Endothelial cell of hepatic sinusoid (primary cell): ENCODE measurements around the gene PPP2R5A.
"Not testable (repeated sequence)": the region's sequence is repeated elsewhere in the genome, so short reads cannot be mapped to it uniquely, and the experiment has no call there.

Experiments used
- in situ Hi-C: cut with HindIII; loops from 2 replicates; pipeline ENCODE4 v1.10.0; 2017; ENCODE audit warnings: low sequenced_read_pairs

Gene PPP2R5A

DNA sequence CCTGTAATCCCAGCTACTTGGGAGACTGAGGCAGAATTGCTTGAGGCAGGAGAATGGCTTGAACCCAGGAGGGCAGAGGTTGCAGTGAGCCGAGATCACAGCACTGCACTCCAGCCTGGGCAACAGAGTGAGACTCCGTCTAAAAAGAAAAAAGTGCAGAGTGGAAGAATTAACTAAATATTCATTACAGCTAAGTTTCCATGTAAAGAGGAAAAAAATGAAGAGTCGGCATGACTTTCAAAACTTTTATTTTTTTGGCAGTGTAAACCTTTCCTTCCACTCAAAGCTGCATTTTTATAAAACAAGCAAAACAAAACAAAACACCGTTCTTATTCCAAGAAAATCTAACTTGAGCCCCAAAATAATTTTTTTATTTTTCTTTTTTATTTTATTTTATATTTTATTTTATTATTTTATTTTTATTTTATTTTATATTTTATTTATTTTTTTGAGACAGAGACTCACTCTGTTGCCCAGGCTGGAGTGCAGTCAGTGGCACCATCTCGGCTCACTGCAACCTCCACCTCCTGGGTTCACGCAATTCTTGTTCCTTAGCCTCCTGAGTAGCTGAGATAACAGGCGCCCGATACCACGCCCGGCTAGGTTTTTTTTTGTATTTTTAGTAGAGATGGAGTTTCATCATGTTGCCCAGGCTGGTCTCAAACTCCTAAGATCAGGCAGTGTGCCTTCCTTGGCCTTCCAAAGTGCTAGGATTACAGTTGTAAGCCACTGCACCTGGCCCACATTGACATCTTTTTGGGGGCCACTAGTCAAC is 66.6 kb downstream of the PPP2R5A start:
- in situ Hi-C loops = no loop called here

DNA sequence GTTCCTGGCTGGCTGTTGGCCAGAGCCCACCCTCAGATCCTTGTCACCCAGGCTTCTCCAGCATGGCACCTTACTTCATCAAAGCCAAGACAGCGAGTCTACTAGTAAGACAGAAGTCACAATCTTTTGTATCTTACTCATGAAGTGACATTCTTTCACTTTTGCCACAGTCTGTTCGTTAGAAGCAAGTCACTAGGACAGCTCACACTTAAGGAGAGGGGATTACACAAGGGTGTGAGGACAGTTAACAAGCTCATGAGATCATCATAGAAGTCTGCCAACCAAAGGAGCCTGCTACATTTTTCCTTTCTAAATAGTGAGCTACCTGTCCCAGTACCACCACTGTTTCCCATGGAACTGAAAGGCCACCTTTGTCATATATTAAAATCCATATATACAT is 68.0 kb downstream of the PPP2R5A start:
- in situ Hi-C loops = no loop called here

DNA sequence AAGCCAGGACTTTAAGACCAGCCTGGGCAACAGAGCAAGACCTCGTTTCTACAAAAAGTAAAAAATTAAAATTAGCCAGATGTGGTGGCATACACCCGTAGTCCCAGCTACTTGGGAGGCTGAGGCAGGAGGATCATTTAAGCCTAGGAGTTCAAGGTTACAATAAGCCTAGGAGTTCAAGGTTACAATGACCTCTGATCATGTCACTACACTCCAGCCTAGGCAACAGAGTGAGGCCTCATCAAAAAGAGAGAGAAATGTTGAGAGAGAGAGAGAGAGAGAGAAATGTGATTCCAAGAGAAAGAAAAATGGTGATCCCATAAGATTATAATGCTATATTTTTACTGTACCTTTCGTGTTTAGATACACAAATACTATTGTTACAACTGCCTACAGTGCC is 69.3 kb downstream of the PPP2R5A start:
- in situ Hi-C loops = no loop called here

DNA sequence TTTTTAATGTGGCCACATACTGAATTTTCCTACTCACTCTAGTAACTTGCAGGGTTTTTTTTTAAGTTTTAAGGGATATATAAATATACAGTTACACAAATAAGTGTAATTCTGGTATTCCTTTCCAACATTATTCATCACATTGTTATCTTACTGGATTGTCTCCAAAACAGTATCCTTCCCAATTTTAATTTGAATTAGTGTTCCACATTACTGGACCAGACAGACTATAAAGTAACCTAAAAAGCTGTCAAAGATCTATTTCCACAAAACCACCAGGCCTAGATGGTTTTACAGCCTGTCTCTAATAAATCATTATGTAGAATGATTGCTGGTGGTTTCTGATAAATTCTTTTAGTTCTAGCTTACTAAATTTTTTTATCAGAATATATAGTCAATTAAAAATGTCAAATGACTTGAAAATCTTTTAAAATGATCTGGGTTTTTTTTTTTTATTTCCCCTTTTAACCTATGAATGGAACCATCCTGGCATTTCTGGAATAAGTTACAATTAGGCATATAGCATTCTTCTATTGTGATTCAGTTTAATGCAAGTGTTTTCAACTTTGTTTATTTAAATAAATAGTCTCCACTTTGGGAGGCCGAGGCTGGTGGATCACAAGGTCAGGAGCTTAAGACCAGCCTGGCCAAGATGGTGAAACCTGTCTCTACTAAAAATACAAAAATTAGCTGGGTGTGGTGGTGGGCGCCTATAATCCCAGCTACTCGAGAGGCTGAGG is 70.2 kb downstream of the PPP2R5A start:
- in situ Hi-C loops = no loop called here

DNA sequence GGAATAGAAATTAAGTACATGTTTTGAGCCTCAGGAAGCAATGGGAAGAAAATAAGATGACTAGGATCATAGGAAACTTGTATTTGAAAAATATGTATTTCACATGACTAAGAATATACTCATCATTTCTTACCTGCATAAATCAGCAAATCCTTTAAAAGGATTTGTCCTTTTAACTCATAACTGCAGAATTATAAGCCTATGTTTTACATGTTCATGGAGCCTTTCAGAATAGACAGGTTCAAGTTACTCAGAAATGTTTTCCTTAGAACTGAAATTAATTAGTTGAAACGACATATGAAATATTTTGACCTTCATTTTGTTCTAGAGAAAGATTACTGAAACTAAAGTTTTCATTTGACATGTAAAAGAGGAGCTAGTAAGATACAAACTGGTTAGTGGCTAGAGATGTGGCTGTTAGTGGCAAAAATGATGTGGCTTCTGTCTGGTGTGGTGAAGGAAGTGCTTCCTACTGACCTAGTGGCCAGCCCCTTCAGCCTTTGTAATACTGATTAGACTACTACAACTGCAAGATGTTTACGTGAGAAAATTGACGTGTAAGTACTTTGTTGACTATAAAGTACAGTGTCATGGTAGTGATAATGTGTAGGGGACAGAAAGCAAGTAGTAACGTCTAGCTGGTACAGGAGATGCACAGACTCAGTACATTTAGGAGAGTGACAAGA is 74.7 kb downstream of the PPP2R5A start:
- in situ Hi-C loops = loop anchor here (5.0 kb wide), 1 partner anchor 283 kb away; no protein-coding TSS in a partner anchor

DNA sequence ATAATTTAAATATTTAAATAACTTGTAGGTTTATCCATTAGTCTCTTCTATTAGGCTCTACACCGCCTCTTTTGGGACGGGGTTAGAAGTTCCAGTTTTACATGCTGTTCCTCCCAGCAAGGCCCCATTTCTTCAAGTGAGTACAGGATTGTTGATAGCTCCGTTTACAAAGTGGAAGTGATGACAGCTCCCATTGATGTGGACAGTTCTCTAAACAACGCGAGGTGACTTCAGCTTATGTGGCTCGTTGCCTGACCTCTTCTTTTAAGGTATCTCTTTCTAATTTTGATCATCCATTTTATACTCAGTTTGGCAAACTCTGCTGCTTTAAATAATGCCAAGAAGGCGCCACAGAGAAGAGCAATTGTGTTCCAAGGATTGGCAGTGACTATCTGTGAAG is 79.8 kb downstream of the PPP2R5A start:
- in situ Hi-C loops = loop anchor here (5.0 kb wide), 1 partner anchor 288 kb away; no protein-coding TSS in a partner anchor

DNA sequence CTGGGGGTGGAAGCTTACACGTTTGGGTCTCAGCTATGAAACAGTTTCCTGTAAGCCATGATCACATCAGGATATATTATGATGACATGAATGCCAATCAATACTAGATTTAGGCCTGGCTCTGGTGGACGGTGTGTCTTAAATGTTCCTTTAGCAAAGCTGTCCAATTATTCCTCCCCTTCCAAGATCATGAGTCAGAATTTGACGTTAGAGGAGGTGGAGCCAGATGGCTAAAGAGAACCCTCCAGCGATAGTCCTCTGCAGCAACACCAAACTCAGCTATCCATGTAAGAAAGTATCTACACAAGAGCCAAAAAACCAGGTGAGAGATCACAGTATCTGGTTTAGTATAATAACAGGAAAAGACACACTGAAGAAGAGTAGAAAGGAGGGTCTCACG is 81.7 kb downstream of the PPP2R5A start:
- in situ Hi-C loops = no loop called here

DNA sequence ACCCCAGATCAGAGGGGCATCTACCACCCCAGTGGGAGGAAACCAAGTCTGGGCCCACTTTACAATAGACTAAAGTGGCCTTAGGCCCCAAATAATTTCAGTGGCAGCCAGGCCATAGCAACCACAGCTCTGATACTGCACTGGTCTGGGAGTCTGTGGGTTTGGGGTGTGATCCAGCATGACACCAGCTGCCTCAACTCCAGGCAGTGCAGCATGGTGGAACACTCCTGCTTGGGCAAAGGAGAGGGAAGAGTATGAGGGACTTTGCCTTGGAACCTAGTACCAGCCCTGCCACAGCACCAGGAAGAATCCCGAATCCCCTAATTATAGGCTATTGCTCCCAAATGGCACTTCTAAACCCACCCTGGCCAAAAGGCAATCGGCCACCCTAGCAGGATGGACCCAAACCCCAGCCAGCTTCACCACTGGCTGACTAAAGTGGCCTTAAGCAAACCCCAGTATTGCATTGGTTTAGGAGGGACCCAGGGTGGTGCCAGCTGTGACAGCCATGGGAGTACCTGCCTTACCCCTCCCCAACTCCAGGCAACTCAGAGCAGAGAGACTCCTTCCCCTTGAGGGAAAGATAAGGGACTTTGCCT is 82.4 kb downstream of the PPP2R5A start:
- in situ Hi-C loops = no loop called here

DNA sequence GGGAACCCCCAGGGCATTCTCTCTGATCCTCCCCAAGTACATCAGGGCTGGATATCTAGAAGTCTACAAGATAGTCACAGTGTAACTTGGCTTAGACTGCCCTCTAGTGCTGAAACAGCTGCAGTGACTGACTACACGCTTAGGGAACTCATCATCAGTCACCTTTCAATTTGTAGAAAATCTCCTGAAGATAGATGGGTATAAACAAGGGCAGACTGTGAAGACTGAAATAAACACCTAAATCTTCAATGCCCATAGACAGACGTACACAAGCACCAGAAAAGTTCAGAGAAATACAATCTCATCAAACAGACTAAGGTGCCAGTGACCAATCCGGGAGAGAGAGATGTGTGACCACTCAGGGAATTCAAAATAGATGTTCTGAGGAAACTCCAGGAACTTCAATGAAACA is 82.9 kb downstream of the PPP2R5A start:
- in situ Hi-C loops = no loop called here

DNA sequence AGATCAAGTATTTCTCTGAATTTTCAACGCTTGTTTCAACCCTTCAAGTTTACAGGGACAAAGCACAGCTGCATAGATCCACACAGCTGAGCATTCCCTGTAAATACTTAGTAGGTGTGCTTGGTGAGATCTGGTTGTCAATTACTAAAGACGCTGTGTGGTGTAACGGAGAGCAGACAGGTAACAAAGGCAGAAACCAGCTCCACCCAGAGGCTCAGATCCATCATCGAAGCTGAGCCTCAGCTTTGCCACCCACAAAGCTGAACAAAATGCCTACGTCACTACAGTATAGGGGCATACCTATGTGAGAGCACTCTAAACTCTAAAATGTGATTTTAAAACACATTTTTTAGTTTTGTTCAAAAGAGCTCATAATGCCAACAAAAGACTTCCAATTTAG is 90.8 kb downstream of the PPP2R5A start:
- in situ Hi-C loops = no loop called here

DNA sequence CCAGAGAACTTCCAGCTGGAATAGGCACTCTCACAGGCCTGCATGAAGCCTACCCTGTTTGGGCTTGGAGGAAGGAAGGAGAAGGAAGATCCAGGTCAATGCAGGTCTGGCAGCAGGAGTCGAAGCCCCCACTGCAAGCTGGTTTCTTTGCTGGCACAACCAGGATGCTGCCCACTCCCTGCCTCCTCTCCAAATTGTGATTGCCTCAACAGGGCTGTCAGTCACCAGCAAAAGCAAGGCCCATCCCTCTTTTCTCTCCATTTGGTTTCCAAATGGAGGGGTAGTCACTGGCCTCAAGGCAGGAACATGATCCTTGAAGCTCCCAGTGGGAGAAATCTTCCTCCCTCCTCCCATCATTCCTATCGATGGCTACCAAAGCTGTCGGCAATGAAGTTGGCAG is 92.4 kb downstream of the PPP2R5A start:
- in situ Hi-C loops = no loop called here

DNA sequence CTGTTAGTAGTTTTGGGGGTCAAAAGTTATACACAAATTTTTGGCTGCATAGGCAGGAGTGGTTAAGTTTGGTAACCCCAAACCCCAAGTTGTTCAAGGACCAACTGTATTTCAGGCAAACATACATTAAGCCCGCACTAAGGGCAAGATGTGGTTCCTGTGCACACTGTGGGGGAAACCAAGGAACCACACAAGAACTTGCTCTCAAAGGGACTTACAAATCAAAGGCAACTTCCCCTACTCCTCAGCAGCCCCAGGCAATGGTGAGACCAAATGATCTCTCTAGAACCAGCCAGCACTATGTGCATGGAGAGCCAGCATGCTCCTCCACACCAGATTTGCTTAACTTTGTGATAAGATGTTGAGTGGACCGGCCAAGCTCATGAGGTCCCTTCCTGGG is 94.2 kb downstream of the PPP2R5A start:
- in situ Hi-C loops = no loop called here

DNA sequence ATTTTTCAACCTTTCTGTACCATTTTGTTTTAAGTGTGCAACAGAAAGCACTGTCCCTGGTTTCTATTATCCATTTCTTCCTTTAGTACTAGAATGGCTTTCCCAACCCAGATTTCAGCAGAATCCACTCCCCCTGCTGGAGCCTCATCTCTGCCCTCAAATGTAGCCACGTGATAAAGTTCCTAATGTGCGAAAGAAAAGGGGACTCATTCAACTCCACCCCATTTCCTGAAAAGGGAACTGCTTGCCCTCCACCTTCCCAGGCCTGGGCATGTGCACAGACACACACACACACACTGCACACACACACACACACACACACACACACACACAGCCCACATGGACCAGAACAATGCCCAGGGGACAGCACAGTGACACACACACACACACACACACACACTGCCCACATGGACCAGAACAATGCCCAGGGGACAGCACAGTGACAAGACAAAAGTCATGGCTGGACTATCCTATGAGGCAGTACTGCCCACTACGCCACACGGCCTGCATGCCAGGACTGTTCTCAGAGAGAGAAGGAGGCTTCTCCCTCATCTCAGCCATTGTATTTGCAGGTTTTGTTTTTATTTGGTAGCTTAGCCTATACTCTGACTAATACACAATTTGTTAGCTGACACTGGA is 96.3 kb downstream of the PPP2R5A start:
- in situ Hi-C loops = no loop called here

DNA sequence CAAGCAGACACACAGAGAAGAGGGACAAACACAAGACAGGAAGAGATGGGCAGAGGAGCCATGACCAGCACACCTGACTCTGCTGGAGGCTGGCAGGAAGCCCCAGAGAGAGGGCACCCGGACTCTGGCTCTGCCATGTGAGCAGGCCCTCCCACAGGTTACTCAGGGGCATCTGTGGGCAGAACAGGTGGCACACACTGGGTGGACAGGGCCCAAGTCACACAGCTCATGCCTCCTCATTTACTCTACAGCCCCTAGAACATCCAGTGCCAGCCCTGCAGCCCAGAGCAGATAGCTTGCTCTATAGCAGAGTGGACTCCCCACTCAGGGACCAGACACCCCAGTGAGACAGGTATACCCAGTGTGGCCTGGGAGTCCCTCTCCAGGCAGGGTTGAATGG is 100.8 kb downstream of the PPP2R5A start:
- in situ Hi-C loops = no loop called here

DNA sequence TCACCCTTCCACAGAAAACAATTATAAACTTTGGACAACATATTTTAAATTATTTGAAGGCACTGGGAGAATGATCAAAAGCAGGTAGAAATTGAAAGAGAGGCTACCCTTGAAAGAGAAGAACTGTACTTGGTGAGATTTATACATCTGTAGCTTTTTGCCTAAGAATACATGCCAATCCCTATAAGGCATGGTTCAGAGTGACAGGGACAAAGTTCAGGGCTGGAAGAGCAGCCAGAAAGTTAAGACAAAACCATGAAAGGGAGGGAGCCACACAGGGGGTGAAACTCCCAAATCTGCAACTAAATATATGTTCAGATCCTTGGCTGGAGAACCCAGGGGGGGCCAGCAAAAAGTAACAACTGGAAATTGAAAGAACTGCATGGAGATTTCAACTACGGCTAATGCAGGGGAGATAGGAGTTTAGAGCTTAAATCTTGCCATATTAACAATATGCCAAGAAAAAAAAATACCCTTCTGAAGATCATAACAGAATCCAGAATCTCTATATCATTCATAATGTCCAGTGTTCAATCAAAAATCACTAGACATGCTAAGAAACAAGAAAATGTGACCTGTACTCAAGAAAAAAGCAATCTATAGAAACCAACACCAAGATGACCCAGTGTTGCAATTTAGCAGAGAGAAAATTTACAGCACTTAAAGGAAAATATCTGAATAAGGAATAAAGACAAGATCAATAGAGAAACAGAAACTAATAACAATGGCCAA is 103.9 kb downstream of the PPP2R5A start:
- in situ Hi-C loops = no loop called here

DNA sequence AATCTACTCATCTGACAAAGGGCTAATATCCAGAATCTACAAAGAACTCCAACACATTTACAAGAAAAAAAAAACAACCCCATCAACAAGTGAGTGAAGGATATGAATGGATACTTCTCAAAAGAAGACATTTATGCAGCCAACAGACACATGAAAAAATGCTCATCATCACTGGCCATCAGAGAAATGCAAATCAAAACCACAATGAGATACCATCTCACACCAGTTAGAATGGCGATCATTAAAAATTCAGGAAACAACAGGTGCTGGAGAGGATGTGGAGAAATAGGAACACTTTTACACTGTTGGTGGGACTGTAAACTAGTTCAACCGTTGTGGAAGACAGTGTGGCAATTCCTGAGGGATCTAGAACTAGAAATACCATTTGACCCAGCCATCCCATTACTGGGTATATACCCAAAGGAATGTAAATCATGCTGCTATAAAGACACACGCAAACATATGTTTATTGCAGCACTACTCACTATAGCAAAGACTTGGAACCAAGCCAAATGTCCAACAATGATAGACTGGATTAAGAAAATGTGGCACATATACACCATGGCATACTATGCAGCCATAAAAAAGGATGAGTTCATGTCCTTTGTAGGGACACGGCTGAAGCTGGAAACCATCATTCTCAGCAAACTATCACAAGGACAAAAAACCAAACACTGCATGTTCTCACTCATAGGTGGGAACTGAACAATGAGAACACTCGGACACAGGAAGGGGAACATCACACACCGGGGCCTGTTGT is 110.6 kb downstream of the PPP2R5A start:
- in situ Hi-C loops = not testable (repeated sequence)

DNA sequence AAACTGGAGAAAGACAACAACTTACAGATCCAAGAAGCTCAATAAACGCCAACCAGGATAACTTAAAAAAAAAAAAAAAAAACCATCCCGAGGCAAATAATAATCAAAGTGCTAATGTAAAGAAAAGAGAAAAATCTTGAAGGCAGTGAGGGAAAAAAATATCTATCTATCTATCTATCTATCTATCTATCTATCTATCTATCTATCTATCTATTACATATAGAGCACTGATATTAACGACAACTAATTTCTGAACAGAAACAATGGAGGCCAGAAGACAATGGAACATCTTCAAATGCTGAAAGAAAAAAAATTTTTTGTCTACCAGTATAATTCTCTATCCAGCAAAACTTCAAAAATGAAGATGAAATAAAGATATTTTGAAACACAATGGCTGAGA is 111.4 kb downstream of the PPP2R5A start:
- in situ Hi-C loops = no loop called here

DNA sequence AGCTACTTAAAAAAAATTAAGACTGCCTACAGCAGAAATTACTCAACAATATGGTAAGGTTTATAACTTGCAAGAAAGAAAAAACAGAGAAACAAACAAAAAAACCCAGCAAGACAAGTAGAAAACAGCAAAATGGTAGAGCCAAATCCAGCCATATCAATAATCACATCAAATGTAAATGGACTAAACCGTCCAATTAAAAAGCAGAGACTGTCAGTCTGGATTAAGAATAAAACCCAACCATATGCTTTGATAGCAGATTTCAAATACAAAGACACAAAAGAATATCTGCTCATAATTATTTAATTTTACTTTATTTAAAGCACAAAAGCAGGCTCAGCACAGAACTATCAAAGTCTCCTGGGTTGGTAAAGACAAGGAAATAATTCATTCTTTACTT is 112.0 kb downstream of the PPP2R5A start:
- in situ Hi-C loops = no loop called here

DNA sequence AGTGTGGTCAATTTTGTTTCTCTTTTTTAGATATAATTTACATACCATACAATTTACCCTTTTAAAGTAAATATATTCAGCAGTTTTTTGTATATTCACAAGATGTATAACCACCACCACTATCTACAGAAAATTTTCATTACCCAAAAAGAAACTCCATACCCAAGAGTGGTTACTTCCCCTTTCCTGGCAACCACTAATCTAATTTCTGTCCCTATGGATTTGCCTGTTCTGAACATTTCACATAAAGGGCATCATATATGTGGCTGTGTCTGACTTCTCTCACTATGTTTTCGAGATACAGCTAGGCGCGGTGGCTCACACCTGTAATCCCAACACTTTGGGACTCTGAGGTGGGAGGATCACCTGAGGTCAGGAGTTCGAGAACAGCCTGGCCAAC is 115.8 kb downstream of the PPP2R5A start:
- in situ Hi-C loops = no loop called here
